Measurements from ENCODE around the gene CP.
A peak's percentile ranks its signal among the peaks of the same experiment; 100 is the strongest.

DNA sequence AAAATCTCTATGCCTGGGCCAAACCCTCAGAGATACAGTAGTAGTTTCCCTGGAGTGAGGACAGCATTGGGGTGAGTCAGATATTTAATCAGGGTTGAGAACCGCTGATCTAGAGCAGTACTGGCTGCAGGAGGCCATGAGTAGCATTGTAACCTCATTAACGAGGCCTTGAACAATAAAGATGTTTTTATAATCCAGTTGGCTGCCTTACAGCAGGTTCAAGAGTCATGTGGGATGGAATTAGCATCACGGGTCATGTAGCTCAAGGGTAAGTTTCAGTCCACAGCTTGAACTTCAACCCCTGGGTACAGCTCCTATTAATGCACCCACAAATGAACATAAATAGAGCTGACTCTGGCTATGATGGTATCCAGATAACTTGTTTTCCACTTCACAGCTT lies 87.1 kb downstream of the CP start:
- peak in 1 of 2 donors; percentile 22 for TF ChIP-seq POLR2A (IDR thresholded peaks at IDR 0.05)
- TF ChIP-seq, protein P1, sequence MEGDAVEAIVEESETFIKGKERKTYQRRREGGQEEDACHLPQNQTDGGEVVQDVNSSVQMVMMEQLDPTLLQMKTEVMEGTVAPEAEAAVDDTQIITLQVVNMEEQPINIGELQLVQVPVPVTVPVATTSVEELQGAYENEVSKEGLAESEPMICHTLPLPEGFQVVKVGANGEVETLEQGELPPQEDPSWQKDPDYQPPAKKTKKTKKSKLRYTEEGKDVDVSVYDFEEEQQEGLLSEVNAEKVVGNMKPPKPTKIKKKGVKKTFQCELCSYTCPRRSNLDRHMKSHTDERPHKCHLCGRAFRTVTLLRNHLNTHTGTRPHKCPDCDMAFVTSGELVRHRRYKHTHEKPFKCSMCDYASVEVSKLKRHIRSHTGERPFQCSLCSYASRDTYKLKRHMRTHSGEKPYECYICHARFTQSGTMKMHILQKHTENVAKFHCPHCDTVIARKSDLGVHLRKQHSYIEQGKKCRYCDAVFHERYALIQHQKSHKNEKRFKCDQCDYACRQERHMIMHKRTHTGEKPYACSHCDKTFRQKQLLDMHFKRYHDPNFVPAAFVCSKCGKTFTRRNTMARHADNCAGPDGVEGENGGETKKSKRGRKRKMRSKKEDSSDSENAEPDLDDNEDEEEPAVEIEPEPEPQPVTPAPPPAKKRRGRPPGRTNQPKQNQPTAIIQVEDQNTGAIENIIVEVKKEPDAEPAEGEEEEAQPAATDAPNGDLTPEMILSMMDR (IDR thresholded peaks at IDR 0.05) = no peak
